HG02678 (cell line): Measurements from ENCODE around the gene RGS6.

ENCODE experiments used
- ATAC-seq: cut with Tn5 transposase; IDR thresholded peaks from one replicate; pipeline ENCODE4 v1.9.1; 2021; ENCODE audit warnings: mild to moderate bottlenecking, moderate library complexity; ENCODE audit not compliant: unreplicated experiment

Gene RGS6

GRCh38 chr14:72013721-72014345 is 81.6 kb downstream of the RGS6 start:
- ATAC-seq = no peak

- ATAC-seq = no peak
Measured at GRCh38 chr14:72014486-72014885, 82.3 kb downstream of the RGS6 start.

- no peak for ATAC-seq
Measured at GRCh38 chr14:72017290-72017689, 85.1 kb downstream of the RGS6 start.

DNA sequence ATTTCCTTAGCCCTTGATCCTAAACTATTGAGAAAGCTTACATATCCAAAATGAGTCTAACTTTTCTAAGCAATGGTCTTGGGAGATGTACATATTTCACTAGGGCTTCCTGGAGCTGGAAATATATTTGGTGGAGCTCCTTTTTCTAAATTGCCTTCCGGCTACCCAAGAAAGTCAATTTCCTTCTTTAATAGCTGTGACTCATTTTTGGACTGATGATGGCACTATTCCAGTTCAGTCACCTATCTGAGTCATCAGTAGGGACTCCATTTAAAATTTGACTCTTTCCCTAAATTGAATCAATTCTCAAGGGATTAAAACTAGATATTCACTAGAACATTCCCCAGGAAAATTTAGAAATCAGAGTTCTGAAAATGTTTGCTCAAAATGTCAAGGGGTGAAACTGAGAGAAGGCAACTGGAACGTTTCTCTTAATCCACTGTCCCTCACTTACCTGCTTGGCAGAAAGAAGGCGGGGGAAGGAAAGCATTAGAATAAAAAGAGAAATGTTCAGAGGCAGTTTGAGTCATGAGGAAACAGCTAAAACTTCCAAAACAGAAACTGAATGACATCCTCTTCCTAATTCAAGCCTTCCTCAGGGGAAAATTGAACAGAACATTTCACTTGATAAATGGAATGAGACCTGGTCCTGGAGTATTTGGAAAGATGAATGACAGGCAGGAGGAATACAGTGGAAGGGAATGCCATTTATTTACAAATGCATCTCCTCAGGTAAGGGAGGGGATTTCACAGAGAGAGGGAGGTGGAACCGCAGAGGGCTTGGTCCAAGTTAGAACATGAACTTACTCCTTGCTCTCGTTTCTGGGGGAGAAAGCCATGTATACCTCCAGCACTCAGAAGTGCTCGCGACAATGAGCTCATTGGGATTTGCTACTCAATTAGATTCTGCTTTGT is 91.2 kb downstream of the RGS6 start:
- no peak for ATAC-seq

DNA sequence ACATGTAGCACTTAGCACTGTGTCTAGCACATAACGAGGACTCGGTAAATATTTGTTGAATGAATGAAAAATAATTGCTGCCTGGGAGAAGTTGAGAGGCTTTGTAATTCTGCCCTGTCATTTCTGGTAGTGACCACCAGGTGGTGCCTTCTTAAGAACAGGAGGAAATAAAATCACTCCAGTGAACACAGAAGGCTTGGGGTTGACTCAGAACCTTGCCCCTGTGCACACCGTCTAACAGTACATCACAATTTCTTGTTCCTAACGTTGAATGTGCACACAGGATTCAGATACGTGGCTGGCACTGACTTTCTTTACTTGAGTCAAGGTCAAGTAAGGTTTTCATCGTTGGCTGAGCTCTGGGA is 91.8 kb downstream of the RGS6 start:
- no peak for ATAC-seq

GRCh38 chr14:72024504-72024903 is 92.3 kb downstream of the RGS6 start:
- ATAC-seq = no peak

DNA sequence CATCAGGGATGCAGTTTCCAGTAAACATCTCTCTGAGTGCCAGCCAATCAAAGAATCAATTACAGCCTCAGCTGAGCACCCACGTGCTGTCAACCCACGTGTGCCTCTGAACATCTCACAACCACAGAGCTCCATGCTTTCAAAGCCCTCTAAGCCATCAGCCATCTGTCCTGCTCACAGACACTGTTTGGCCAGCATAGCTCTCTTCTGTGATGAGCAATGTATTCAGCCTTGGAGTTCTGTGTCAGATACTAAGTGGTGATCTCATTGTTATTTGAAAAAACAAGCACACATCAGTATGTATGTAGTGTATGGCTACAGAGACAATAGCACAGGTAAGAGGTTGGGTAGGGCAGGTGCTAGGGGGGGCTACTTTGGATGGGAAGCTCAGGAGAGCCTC is 94.3 kb downstream of the RGS6 start:
- ATAC-seq = no peak

- ATAC-seq = no peak
Measured at GRCh38 chr14:72027061-72027460, 94.8 kb downstream of the RGS6 start.

GRCh38 chr14:72033365-72033764 is 101.1 kb downstream of the RGS6 start:
- no peak for ATAC-seq

DNA sequence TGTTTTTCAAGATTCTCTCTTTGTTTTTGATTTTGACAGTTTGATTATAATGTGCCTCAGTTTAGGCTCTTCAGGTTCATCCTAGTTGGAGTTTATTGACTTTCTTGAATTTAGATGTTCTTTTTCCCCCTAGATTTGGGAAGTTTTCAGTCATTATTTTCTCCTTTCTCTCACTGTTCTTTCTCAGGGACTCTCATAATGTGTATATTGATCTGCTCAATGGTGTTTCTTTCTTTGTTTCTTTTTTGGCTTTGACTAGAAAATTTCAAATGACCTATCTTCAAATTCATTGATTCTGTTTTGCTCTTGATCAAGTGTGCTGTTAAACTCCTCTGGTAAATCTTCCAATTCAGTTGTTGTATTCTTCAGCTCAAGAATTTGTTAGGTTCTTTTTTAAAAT is 108.3 kb downstream of the RGS6 start:
- ATAC-seq = no peak

- no peak for ATAC-seq
Measured at GRCh38 chr14:72045271-72045670, 113.0 kb downstream of the RGS6 start.

DNA sequence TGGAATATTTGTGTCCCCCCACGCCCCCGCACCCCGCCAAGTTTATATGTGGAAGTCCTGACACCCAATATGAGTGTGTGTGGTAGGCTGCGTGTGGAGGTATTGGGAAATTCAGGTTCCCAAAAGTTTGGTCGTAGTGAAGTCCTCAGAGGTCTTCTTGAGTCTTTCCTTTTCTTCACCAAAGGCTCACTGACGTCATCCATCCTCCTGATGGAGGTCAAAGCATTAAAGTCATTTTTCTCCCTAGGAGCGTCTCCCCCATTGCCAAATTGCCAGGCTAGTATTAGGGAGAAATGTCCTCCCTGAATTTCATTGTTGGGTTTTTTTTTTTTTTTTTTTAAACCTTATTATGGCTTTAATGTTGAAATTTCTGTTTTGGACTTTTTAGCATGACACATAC is 113.7 kb downstream of the RGS6 start:
- no peak for ATAC-seq

DNA sequence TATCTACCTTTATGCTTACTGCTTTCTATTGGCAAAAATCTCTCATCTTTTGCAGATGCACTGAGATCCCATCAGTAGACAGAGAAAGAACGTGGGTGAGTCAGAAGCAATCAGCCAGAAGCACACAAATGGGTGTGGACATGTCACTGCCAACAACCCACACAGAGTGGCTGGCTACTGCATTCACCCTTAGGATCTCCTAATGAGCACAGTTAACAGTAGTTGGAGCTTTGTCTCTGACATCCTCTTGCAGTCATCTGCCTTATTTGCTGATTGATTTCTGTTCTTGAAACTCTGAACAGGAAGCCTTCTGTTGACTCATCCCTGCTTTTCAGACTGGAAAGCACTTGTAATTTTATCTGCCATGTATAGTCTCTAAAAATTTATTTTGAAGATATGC is 117.2 kb downstream of the RGS6 start:
- no peak for ATAC-seq

DNA sequence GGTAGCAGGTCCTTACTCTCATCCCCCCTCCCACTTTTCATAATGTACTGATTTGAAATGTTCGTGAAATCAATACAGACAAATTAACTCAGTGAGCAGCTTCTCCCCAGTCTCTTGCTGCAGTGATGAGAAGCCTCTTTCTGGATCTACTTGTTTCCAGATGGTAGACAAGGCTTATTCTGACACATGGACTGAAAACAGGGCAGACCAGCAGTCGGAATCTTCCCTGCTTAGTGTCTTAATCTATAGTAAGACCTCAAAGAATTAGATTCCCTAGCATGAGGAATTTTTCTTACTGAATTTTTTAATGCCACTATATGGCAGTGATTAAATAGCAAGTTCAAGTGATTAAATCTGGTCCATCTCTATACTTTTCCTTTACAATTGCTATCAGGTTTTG is 120.1 kb downstream of the RGS6 start:
- no peak for ATAC-seq

DNA sequence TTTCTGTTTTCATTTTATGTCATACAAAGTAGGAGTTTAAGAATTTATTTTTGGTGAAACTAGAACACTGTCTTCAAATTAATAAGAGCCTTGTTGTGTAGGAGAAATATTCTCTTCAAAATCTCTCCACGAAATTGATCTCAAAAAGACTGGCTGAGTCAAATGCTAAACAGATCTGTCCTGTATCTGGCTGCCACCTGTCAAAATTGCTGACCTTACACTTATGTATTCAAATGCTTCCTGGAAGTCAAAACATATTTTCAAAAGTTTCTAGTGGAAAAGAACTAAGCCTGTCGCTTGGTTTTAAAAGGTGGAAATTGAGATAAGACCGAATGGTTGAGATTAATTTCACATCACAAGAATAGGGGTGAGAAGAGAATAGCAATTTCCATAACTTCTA is 121.4 kb downstream of the RGS6 start:
- ATAC-seq = no peak

GRCh38 chr14:72054911-72055310 is 122.7 kb downstream of the RGS6 start:
- ATAC-seq = no peak

DNA sequence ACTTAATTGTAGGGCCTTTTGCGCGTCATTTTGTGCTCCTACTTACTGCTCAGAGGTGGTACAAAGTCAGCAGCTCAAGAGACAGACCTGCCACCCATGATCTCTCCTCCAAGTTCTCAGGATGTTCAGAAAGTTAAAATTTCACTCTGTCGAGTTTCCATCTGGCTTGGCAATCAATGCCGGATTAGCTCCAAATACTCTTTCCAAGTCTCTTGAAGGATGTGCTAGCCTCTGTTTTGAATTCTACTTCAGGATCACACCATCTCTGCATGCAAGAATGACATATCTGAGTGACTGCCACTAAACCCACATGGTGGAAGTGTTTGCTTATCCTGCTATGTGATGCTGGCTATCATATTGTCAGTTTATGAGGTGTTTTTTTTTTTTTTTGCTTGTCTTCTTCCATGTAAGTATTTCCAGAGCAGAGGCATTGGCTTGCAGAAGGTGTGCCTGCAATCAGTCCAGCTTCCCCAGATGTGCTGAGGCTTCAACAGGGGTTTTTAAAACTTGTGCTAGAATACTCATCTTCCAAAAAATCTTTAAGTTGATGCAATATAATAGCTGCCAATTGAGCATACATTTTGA is 125.6 kb downstream of the RGS6 start:
- ATAC-seq = no peak

GRCh38 chr14:72060460-72060859 is 128.2 kb downstream of the RGS6 start:
- ATAC-seq = no peak

DNA sequence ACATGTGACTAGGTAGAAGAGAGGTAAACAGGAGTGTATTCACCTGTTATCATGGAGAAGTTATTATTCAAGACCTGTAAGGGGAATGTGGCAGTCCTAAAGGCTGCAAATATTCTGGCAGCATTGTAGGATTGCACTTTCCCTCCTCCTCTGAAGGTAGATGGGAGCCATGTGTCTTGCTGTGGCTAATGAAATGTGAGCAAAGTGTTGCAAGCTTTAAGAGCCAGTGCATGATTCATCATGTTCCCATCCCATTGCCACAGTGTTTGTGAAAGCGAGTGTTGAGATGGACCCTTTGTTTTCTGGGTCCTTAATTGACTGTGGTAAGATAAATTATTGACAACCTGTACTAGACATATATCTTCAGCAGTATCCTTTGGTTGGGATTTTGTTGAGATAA is 128.7 kb downstream of the RGS6 start:
- ATAC-seq = no peak

DNA sequence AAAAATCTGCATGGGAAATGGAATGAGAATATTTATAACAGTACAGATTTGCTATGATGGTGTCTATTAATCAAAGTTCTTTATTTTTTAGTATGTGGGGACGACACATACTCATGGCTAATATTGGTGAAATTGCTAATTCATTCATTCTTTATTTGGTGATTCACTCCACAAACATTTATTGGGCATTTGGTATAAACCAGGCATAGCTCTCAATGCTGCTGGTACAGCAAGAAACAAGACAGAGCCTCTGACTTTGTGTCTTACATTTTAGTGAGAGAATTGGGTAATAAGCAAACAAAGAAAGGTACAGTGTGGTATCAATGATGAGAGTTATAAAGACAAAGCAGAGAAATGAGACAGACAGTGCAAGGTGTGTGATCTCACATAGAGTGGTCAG is 129.5 kb downstream of the RGS6 start:
- ATAC-seq = no peak

DNA sequence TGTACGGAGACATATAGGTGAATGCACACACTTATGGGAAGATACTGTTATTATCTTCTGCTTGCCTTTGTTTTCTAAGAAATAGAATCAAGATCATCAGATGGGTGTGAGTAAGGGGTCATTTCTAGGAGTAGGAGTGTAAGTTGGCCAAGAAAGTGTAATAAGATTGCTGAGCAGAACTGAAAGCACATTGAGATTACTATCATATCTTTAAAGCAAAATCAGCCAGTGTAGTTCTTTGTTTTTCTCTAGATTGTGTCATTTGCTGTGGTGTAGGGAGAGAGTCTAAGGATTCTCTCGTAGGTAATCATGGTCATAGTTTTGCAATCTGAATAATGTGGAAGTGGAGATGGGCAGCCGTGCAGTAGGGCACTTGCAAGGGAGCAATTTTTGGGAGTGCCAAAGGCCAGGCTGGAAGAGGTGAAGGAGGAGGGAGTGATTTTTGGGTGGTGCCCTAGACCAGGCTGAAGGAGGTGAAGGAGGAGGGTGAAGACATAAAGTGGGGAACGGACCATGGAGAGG is 131.6 kb downstream of the RGS6 start:
- no peak for ATAC-seq

DNA sequence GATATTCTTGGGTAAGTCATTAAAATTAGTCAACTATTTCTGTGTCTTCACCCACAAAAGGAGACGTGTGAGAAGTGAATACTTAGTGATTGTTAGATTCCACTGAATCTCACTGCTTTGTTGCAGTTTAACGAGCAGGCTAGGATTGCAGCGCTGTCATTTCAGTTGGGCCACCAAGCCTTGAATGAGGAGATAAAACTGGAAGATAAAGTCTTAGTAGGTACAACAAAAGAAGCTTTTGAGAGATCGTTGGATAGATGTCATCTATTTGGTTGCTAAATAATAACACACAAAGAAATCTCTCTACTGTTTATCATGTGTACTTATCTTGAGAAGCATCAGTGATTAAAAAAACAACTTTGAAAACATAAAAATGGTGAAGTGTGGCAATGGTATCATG is 132.3 kb downstream of the RGS6 start:
- ATAC-seq = no peak
